Hepatocyte (in vitro differentiated cells): ENCODE results near the gene DOK6.

ENCODE experiments used
- EZH2phosphoT487 ChIP-seq: fragments of 200-600 bp; sonication (generic); IDR thresholded peaks from one replicate; pipeline ENCODE4 v1.6.1; 2018; ENCODE audit warnings: antibody characterized with exemption, mild to moderate bottlenecking, low read depth, moderate library complexity; ENCODE audit not compliant: unreplicated experiment, severe bottlenecking
- TF ChIP-seq, protein P1 (sequence below): fragments of 200-600 bp; sonication (generic); IDR thresholded peaks from 2 replicates; pipeline ENCODE4 v1.5.1; 2016; ENCODE audit warnings: antibody characterized with exemption, mild to moderate bottlenecking; ENCODE audit not compliant: poor library complexity

DNA sequence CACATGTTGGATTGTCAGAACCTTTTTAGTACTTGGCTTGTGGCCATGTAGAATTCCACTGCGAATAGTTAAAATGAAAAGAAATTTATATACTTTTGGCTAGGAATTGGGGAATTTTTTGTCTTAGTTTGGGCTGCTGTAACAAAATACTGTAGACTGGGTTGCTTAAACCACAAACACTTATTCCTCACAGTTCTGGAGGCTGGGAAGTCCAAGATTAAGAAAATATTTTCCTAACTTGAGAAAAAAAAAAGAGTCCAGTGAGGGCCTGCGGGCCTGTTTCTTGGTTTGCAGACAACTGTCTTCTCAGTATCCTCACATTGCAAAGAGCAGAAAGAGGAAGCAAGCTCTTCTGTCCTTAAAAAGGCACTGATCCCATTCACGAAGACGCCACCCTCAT lies 465.1 kb downstream of the DOK6 start:
- TF ChIP-seq, protein P1, sequence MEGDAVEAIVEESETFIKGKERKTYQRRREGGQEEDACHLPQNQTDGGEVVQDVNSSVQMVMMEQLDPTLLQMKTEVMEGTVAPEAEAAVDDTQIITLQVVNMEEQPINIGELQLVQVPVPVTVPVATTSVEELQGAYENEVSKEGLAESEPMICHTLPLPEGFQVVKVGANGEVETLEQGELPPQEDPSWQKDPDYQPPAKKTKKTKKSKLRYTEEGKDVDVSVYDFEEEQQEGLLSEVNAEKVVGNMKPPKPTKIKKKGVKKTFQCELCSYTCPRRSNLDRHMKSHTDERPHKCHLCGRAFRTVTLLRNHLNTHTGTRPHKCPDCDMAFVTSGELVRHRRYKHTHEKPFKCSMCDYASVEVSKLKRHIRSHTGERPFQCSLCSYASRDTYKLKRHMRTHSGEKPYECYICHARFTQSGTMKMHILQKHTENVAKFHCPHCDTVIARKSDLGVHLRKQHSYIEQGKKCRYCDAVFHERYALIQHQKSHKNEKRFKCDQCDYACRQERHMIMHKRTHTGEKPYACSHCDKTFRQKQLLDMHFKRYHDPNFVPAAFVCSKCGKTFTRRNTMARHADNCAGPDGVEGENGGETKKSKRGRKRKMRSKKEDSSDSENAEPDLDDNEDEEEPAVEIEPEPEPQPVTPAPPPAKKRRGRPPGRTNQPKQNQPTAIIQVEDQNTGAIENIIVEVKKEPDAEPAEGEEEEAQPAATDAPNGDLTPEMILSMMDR = no peak
- no peak for TF ChIP-seq EZH2phosphoT487
